Neural cell (in vitro differentiated cells): ENCODE results near the gene RPS6KA1. TPM values are rescaled to one million over a fixed set of nuclear protein-coding genes. Genes with fewer than 3 reads are reported as not detected.

ENCODE experiments used
- H2AFZ ChIP-seq: fragments of 200-600, 300-800 bp; sonication (generic), shearing (Covaris generic); 2 replicates; pipeline ENCODE4 v1.6.0; 2014; ENCODE audit warnings: low read depth, mild to moderate bottlenecking, antibody characterized with exemption, low read length, moderate library complexity
- H3F3A ChIP-seq: fragments of 200-600 bp; shearing (Covaris generic); 2 replicates; pipeline ENCODE4 v1.6.1; 2016; ENCODE audit warnings: mild to moderate bottlenecking, moderate library complexity, mixed read lengths, antibody characterized with exemption, low read length; ENCODE audit not compliant: insufficient read depth, poor library complexity, severe bottlenecking
- H3K27ac ChIP-seq: fragments of 200-600, 300-800 bp; sonication (generic), shearing (Covaris generic); 2 replicates; pipeline ENCODE4 v1.5.1; 2014; ENCODE audit warnings: mild to moderate bottlenecking, low read length, moderate library complexity
- H3K27me3 ChIP-seq: fragments of 300-800, 200-600 bp; sonication (generic), shearing (Covaris generic); 2 replicates; pipeline ENCODE4 v1.6.0; 2014; ENCODE audit warnings: mild to moderate bottlenecking, low read depth, low read length, moderate library complexity; ENCODE audit not compliant: insufficient read depth
- H3K36me3 ChIP-seq: fragments of 300-800, 200-600 bp; sonication (generic), shearing (Covaris generic); 2 replicates; pipeline ENCODE4 v1.5.1; 2014; ENCODE audit warnings: mild to moderate bottlenecking, antibody characterized with exemption, low read length, moderate library complexity; ENCODE audit not compliant: insufficient read depth
- H3K4me2 ChIP-seq: fragments of 300-800, 200-600 bp; sonication (generic), shearing (Covaris generic); 2 replicates; pipeline ENCODE4 v1.6.0; 2014; ENCODE audit warnings: mild to moderate bottlenecking, low read length
- H3K4me3 ChIP-seq: fragments of 300-800, 200-600 bp; sonication (generic), shearing (Covaris generic); 2 replicates; pipeline ENCODE4 v1.5.1; 2014; ENCODE audit warnings: mild to moderate bottlenecking, low read length, moderate library complexity
- H3K79me2 ChIP-seq: fragments of 200-600 bp; shearing (Covaris generic); replicated peaks from 2 replicates; pipeline ENCODE4 v1.6.0; 2014; ENCODE audit warnings: mild to moderate bottlenecking, low read length, moderate library complexity; ENCODE audit not compliant: insufficient read depth
- H3K9ac ChIP-seq: fragments of 300-800, 200-600 bp; sonication (generic), shearing (Covaris generic); 2 replicates; pipeline ENCODE4 v1.6.1; 2016; ENCODE audit warnings: mild to moderate bottlenecking, low read length, mixed read lengths
- H3K9me2 ChIP-seq: fragments of 200-600 bp; shearing (Covaris generic); 2 replicates; pipeline ENCODE4 v1.6.1; 2016; ENCODE audit warnings: mild to moderate bottlenecking, low read length, mixed read lengths; ENCODE audit not compliant: insufficient read depth
- H3K9me3 ChIP-seq: fragments of 200-600, 300-800 bp; sonication (generic), shearing (Covaris generic); 2 replicates; pipeline ENCODE4 v1.6.1; 2016; ENCODE audit warnings: mild to moderate bottlenecking, mixed run types, low read length, moderate library complexity, mixed read lengths
- H4K20me1 ChIP-seq: fragments of 200-600 bp; shearing (Covaris generic); 2 replicates; pipeline ENCODE4 v1.6.1; 2016; ENCODE audit warnings: mild to moderate bottlenecking, mixed run types; ENCODE audit not compliant: insufficient read depth
- EP300 ChIP-seq: fragments of 450-650 bp; conservative IDR thresholded peaks from 2 replicates; pipeline ENCODE4 v1.6.1; 2014; ENCODE audit warnings: antibody characterized with exemption, mild to moderate bottlenecking, moderate library complexity; ENCODE audit not compliant: poor library complexity, severe bottlenecking
- EZH2 ChIP-seq: fragments of 200-600, 300-800 bp; shearing (Covaris generic), sonication (generic); IDR thresholded peaks from 2 replicates; pipeline ENCODE4 v1.6.1; 2014; ENCODE audit warnings: antibody characterized with exemption, low read length, borderline replicate concordance, mild to moderate bottlenecking; ENCODE audit not compliant: insufficient read depth, poor library complexity, severe bottlenecking
- MXI1 ChIP-seq: fragments of 450-650 bp; conservative IDR thresholded peaks from 2 replicates; pipeline ENCODE4 v1.6.1; 2014; ENCODE audit warnings: antibody characterized with exemption, mild to moderate bottlenecking; ENCODE audit not compliant: poor library complexity, severe bottlenecking
- POLR2AphosphoS5 ChIP-seq: IDR thresholded peaks from 2 replicates; pipeline ENCODE4 v1.6.1; 2012
- RAD21 ChIP-seq: fragments of 450-650 bp; conservative IDR thresholded peaks from 2 replicates; pipeline ENCODE4 v1.6.1; 2014; ENCODE audit warnings: antibody characterized with exemption, mild to moderate bottlenecking, moderate library complexity
- SMC3 ChIP-seq: fragments of 450-650 bp; conservative IDR thresholded peaks from 2 replicates; pipeline ENCODE4 v1.6.1; 2014; ENCODE audit warnings: antibody characterized with exemption, mild to moderate bottlenecking, moderate library complexity; ENCODE audit not compliant: poor library complexity
- TAF1 ChIP-seq: IDR thresholded peaks from 2 replicates; pipeline ENCODE4 v1.6.1; 2012; ENCODE audit warnings: low read depth
- polyA plus RNA-seq: library from polyadenylated mRNA; depleted of rRNA; stranded (reverse); fragments of >200 nt; gene quantifications from 2 replicates; pipeline ENCODE4 v1.2.3, GENCODE V29; 2014
- TF ChIP-seq, protein P1 (sequence below): IDR thresholded peaks from 2 replicates; pipeline ENCODE4 v1.6.1; 2012; ENCODE audit warnings: borderline replicate concordance
- TF ChIP-seq, protein P2 (sequence below): fragments of 450-650 bp; IDR thresholded peaks from 2 replicates; pipeline ENCODE4 v1.5.1; 2014; ENCODE audit warnings: antibody characterized with exemption, mild to moderate bottlenecking, moderate library complexity; ENCODE audit not compliant: poor library complexity, severe bottlenecking

RPS6KA1 gene
- polyA plus RNA-seq, 1 donor from 2014 or later: 4.9 TPM

DNA sequence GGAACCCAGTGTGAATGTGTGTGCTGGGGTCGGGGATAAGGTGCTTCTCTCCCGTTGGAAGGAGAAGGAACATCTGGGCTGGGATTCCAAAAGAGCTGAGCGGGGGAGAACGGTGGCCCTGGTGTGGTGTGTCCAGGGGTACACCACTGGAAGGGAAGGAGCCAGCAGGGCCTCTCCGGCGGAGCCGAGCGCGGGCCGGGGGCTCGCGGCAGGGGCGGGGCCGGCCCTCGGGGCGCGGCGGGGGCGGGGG lies 231 bp upstream of the RPS6KA1 start:
- Histone ChIP-seq H3K36me3 (no peaks in the 10 kb centered on the region), H3K27ac (peak overlapping the region; percentile 39), H3K79me2 (no peaks in the 10 kb centered on the region), H3K9me3 (no peaks in the 10 kb centered on the region), H3F3A (no peaks in the 10 kb centered on the region), H4K20me1 (no peaks in the 10 kb centered on the region), H3K4me2 (no peak overlapping the region), H2AFZ (peak overlapping the region; percentile 80), H3K27me3 (peaks cover 5% of the 10 kb centered on the region), H3K9ac (peak overlapping the region; percentile 69), H3K9me2 (no peaks in the 10 kb centered on the region), H3K4me3 (peak overlapping the region; percentile 63)
- TF ChIP-seq, protein P1, sequence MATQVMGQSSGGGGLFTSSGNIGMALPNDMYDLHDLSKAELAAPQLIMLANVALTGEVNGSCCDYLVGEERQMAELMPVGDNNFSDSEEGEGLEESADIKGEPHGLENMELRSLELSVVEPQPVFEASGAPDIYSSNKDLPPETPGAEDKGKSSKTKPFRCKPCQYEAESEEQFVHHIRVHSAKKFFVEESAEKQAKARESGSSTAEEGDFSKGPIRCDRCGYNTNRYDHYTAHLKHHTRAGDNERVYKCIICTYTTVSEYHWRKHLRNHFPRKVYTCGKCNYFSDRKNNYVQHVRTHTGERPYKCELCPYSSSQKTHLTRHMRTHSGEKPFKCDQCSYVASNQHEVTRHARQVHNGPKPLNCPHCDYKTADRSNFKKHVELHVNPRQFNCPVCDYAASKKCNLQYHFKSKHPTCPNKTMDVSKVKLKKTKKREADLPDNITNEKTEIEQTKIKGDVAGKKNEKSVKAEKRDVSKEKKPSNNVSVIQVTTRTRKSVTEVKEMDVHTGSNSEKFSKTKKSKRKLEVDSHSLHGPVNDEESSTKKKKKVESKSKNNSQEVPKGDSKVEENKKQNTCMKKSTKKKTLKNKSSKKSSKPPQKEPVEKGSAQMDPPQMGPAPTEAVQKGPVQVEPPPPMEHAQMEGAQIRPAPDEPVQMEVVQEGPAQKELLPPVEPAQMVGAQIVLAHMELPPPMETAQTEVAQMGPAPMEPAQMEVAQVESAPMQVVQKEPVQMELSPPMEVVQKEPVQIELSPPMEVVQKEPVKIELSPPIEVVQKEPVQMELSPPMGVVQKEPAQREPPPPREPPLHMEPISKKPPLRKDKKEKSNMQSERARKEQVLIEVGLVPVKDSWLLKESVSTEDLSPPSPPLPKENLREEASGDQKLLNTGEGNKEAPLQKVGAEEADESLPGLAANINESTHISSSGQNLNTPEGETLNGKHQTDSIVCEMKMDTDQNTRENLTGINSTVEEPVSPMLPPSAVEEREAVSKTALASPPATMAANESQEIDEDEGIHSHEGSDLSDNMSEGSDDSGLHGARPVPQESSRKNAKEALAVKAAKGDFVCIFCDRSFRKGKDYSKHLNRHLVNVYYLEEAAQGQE: peak; percentile 5
- no peak for TF ChIP-seq RAD21
- TF ChIP-seq MXI1: no peak

DNA sequence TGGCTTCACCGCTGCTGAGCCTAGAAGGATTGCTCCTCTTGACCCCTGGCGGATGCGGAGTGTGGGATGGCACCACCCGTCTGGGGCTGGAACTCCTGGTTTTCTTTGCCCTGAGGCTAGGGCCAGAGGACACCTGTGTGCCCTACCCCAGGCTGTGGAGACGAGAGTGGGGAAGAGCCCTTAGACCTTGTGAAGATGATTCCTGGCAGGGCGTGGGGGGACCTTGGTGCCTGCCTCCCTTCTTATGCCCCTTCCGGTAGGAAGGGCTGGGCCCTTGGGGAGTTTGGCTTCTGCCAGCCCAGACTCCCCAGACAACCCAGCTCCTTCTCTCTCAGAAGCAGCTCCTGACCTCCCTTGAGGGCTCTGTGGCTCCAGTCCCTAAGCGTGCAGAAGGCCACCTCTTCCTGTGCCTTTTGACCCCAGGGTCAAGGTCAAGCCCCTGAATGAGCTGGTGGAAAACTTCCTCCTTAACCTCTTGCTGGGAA lies 891 bp downstream of the RPS6KA1 start:
- H3K79me2 ChIP-seq: no peaks in the 10 kb centered on the region
- H4K20me1 ChIP-seq: no peaks in the 10 kb centered on the region
- H3K9me2 ChIP-seq: no peaks in the 10 kb centered on the region
- no peak overlapping the region for H2AFZ ChIP-seq
- peaks cover 5% of the 10 kb centered on the region for H3K27me3 ChIP-seq
- H3F3A ChIP-seq: no peaks in the 10 kb centered on the region
- H3K9me3 ChIP-seq: no peaks in the 10 kb centered on the region
- H3K27ac ChIP-seq: no peak overlapping the region
- H3K9ac ChIP-seq: peak overlapping the region; percentile 68
- no peaks in the 10 kb centered on the region for H3K36me3 ChIP-seq
- H3K4me3 ChIP-seq: peak overlapping the region; percentile 74
- H3K4me2 ChIP-seq: peak overlapping the region; percentile 59
- no peak for TF ChIP-seq TAF1
- no peak for TF ChIP-seq SMC3
- TF ChIP-seq, protein P1: no peak
- TF ChIP-seq POLR2AphosphoS5: no peak
- TF ChIP-seq, protein P2, sequence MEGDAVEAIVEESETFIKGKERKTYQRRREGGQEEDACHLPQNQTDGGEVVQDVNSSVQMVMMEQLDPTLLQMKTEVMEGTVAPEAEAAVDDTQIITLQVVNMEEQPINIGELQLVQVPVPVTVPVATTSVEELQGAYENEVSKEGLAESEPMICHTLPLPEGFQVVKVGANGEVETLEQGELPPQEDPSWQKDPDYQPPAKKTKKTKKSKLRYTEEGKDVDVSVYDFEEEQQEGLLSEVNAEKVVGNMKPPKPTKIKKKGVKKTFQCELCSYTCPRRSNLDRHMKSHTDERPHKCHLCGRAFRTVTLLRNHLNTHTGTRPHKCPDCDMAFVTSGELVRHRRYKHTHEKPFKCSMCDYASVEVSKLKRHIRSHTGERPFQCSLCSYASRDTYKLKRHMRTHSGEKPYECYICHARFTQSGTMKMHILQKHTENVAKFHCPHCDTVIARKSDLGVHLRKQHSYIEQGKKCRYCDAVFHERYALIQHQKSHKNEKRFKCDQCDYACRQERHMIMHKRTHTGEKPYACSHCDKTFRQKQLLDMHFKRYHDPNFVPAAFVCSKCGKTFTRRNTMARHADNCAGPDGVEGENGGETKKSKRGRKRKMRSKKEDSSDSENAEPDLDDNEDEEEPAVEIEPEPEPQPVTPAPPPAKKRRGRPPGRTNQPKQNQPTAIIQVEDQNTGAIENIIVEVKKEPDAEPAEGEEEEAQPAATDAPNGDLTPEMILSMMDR: no peak
- no peak for TF ChIP-seq RAD21
- TF ChIP-seq MXI1: no peak
- TF ChIP-seq EZH2: no peak
- TF ChIP-seq EP300: no peak
